K562 (cell line): ENCODE results near the gene TAF4. TPM values are rescaled to one million over a fixed set of nuclear protein-coding genes. Genes with fewer than 3 reads are reported as not detected.

ENCODE experiments used
- ARID1B ChIP-seq: fragments of 450-650 bp; IDR thresholded peaks from 2 replicates; pipeline ENCODE4 v1.6.1; 2016; ENCODE audit warnings: antibody characterized with exemption, mild to moderate bottlenecking, inconsistent platforms
- ARID2 ChIP-seq: fragments of 450-650 bp; IDR thresholded peaks from 2 replicates; pipeline ENCODE4 v1.6.1; 2017; ENCODE audit warnings: antibody characterized with exemption, mild to moderate bottlenecking
- ARNT ChIP-seq, 2 experiments: fragments of 450-650 bp; IDR thresholded peaks; 2 replicates each; pipeline ENCODE4 v1.6.1; 2016; ENCODE audit warnings: mild to moderate bottlenecking in 1 of 2
- E2F6 ChIP-seq, 2 experiments: IDR thresholded peaks; 2 replicates each; pipeline ENCODE4 v1.6.1; 2011; ENCODE audit warnings: borderline replicate concordance in 1 of 2, control low read depth in 1 of 2, low read depth in 1 of 2, low read length in 1 of 2, mild to moderate bottlenecking in 1 of 2, mixed read lengths in 1 of 2, moderate library complexity in 1 of 2; ENCODE audit not compliant: insufficient read depth in 1 of 2, insufficient read length in 1 of 2, poor library complexity in 1 of 2, severe bottlenecking in 1 of 2; ENCODE audit errors: extremely low read depth in 1 of 2
- HDAC8 ChIP-seq: fragments of 450-650 bp; IDR thresholded peaks from 2 replicates; pipeline ENCODE4 v1.6.1; 2016; ENCODE audit warnings: mild to moderate bottlenecking, missing genetic modification characterization, moderate library complexity, missing compliant biosample characterization
- KDM1A ChIP-seq, 2 experiments: fragments of 450-650 bp; IDR thresholded peaks; 2 replicates each; pipeline ENCODE4 v1.6.1; 2016; ENCODE audit warnings: mild to moderate bottlenecking in 2 of 2
- NCOA4 ChIP-seq: fragments of 450-650 bp; IDR thresholded peaks from 2 replicates; pipeline ENCODE4 v1.6.1; 2018; ENCODE audit warnings: mild to moderate bottlenecking; ENCODE audit not compliant: partially characterized antibody
- NFYB ChIP-seq: IDR thresholded peaks from 2 replicates; pipeline ENCODE4 v1.6.1; 2011; ENCODE audit warnings: mild to moderate bottlenecking, moderate library complexity; ENCODE audit not compliant: insufficient read length; ENCODE audit errors: extremely low read depth
- NKRF ChIP-seq: fragments of 450-650 bp; IDR thresholded peaks from 2 replicates; pipeline ENCODE4 v1.6.1; 2016; ENCODE audit warnings: borderline replicate concordance
- ZNF324 ChIP-seq: fragments of 250-450 bp; sonication (Bioruptor Pico); IDR thresholded peaks from 2 replicates; pipeline ENCODE4 v1.4.0; 2020; ENCODE audit warnings: mild to moderate bottlenecking
- polyA plus RNA-seq, 8 experiments: library from polyadenylated mRNA; depleted of rRNA in 4 of 8; stranded (reverse) in 5 of 8; unstranded in 3 of 8; fragments of >200 nt; fragmentation: Nextera tagmentation in 2 of 8; fragmentation: Illumina TruSeq in 1 of 8; extraction: Ambion mirVana in 2 of 8; extraction: Trizol in 1 of 8; gene quantifications; 2 replicates each; pipeline versions ENCODE4 v1.2.1 to v1.2.3, GENCODE V29; 2011 to 2014; ENCODE audit warnings: inconsistent platforms in 1 of 8, missing spikeins in 1 of 8
- total RNA-seq, 7 experiments: library from RNA; depleted of rRNA in 6 of 7; stranded (reverse); fragments of >200 nt in 6 of 7; fragmentation: Illumina TruSeq in 2 of 7; extraction: Trizol in 2 of 7; gene quantifications; 2 replicates each; pipeline versions ENCODE4 v1.2.1 to v1.2.3, GENCODE V29; 2011 to 2021; ENCODE audit warnings: low replicate concordance in 1 of 7
- TF ChIP-seq, protein P1 (sequence below): conservative IDR thresholded peaks from 2 replicates; pipeline ENCODE4 v1.6.1; 2011; ENCODE audit warnings: low read depth, mild to moderate bottlenecking, low read length; ENCODE audit not compliant: control insufficient read depth
- TF ChIP-seq, protein P2 (sequence below), 2 experiments: fragments of 450-650 bp in 1 of 2; sonication (generic) in 1 of 2; formaldehyde crosslinking in 1 of 2; IDR thresholded peaks in 1 of 2; conservative IDR thresholded peaks in 1 of 2; 2 replicates each; pipeline versions ENCODE4 v1.6.1 to v1.8.1; 2016 to 2023; ENCODE audit warnings: mild to moderate bottlenecking in 2 of 2, moderate library complexity in 2 of 2, inconsistent platforms in 1 of 2, missing genetic modification reagents in 1 of 2
- TF ChIP-seq, protein P3 (sequence below): sonication (generic); formaldehyde crosslinking; IDR thresholded peaks from 2 replicates; pipeline ENCODE4 v1.8.1; 2023; ENCODE audit warnings: mild to moderate bottlenecking, missing genetic modification reagents
- TF ChIP-seq, protein P4 (sequence below): fragments of 450-650 bp; formaldehyde crosslinking; IDR thresholded peaks from 2 replicates; pipeline ENCODE4 v1.4.0; 2020; ENCODE audit warnings: mild to moderate bottlenecking, moderate library complexity
- TF ChIP-seq, protein P5 (sequence below): sonication (generic); formaldehyde crosslinking; IDR thresholded peaks from 2 replicates; pipeline ENCODE4 v1.5.0; 2020; ENCODE audit warnings: missing genetic modification reagents

TAF4 gene
- total and polyA plus RNA-seq, 9 of the 15 experiments (the other 6 are each of a cell fraction or from before 2014, with no cell fraction given), result 0.44 to 28.3 (median 5.6) TPM

DNA sequence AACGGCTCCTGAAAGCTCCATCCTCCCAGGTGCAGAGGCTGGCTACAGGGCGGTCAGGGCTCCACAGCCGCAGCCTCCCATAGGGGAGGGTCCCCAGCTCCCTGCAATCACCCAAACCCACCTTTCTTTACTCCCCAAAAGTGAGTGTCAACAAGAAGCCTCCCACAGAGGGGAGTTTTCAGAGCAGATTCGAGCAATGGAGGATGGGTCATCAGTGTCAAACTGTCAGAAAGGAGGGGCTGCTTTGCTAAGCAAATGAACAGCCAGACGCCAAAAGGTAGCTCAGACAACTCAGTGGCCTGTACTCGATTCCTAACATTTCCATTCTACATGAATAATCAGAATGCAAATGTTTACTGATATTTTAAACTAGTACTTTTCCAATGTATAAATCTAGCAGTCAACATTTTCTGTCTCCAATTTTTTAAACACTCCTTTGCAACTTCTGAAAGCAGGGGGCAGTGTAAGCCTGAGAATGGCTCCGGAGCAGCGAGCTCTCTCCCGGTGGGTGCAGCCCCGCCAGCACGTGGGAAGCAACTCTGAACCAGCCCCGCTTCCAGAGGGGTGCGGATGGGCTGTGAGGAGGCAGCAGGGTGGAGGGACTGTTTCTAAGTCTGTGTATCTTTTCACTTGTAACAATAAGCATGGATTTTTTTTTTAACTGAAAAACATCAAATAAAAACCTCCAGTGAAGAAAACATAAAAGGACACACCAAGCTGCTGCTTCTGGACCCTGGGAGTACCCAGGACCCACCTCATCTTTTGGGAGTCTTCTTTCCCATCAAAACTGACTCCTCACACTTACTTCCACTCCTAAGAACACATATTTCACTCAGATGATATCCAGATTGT lies 54.9 kb downstream of the TAF4 start (continued):
- TF ChIP-seq NKRF, result no peak
- TF ChIP-seq, protein P1, sequence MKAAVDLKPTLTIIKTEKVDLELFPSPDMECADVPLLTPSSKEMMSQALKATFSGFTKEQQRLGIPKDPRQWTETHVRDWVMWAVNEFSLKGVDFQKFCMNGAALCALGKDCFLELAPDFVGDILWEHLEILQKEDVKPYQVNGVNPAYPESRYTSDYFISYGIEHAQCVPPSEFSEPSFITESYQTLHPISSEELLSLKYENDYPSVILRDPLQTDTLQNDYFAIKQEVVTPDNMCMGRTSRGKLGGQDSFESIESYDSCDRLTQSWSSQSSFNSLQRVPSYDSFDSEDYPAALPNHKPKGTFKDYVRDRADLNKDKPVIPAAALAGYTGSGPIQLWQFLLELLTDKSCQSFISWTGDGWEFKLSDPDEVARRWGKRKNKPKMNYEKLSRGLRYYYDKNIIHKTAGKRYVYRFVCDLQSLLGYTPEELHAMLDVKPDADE, result no peak
- TF ChIP-seq E2F6 (IDR thresholded peaks at IDR 0.05; ENCODE audit: borderline replicate concordance in 1 of 2, extremely low read depth in 1 of 2, insufficient read depth in 1 of 2, insufficient read length in 1 of 2, low read depth in 1 of 2, low read length in 1 of 2, poor library complexity in 1 of 2, severe bottlenecking in 1 of 2), result peak in 1 of 2 experiments; percentile 50
- TF ChIP-seq ZNF324 (CRISPR knock-in tag), result no peak
- TF ChIP-seq, protein P2, sequence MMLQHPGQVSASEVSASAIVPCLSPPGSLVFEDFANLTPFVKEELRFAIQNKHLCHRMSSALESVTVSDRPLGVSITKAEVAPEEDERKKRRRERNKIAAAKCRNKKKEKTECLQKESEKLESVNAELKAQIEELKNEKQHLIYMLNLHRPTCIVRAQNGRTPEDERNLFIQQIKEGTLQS (IDR thresholded peaks at IDR 0.05), result no peak
- TF ChIP-seq, protein P2 (CRISPR knock-in tag; conservative IDR thresholded peaks at IDR 0.05), result no peak
- no peak for TF ChIP-seq HDAC8 (tag)
- TF ChIP-seq, protein P3, sequence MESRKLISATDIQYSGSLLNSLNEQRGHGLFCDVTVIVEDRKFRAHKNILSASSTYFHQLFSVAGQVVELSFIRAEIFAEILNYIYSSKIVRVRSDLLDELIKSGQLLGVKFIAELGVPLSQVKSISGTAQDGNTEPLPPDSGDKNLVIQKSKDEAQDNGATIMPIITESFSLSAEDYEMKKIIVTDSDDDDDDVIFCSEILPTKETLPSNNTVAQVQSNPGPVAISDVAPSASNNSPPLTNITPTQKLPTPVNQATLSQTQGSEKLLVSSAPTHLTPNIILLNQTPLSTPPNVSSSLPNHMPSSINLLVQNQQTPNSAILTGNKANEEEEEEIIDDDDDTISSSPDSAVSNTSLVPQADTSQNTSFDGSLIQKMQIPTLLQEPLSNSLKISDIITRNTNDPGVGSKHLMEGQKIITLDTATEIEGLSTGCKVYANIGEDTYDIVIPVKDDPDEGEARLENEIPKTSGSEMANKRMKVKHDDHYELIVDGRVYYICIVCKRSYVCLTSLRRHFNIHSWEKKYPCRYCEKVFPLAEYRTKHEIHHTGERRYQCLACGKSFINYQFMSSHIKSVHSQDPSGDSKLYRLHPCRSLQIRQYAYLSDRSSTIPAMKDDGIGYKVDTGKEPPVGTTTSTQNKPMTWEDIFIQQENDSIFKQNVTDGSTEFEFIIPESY (CRISPR knock-in tag), result peak; percentile 75; the same call in 1 of the 2 replicates
- TF ChIP-seq NCOA4, result no peak
- TF ChIP-seq, protein P4, sequence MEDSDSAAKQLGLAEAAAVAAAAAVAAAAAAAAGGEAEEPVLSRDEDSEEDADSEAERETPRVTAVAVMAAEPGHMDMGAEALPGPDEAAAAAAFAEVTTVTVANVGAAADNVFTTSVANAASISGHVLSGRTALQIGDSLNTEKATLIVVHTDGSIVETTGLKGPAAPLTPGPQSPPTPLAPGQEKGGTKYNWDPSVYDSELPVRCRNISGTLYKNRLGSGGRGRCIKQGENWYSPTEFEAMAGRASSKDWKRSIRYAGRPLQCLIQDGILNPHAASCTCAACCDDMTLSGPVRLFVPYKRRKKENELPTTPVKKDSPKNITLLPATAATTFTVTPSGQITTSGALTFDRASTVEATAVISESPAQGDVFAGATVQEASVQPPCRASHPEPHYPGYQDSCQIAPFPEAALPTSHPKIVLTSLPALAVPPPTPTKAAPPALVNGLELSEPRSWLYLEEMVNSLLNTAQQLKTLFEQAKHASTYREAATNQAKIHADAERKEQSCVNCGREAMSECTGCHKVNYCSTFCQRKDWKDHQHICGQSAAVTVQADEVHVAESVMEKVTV (CRISPR knock-in tag), result peak; percentile 73
- TF ChIP-seq, protein P5, sequence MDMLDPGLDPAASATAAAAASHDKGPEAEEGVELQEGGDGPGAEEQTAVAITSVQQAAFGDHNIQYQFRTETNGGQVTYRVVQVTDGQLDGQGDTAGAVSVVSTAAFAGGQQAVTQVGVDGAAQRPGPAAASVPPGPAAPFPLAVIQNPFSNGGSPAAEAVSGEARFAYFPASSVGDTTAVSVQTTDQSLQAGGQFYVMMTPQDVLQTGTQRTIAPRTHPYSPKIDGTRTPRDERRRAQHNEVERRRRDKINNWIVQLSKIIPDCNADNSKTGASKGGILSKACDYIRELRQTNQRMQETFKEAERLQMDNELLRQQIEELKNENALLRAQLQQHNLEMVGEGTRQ (CRISPR knock-in tag), result peak; percentile 40
- no peak for TF ChIP-seq ARNT (IDR thresholded peaks at IDR 0.05)
- no peak for TF ChIP-seq ARID1B
- TF ChIP-seq KDM1A (IDR thresholded peaks at IDR 0.05), result no peak
- no peak for TF ChIP-seq NFYB
- peak; percentile 75 for TF ChIP-seq ARID2
